Measurements from ENCODE around the gene ARRDC5. TPM values are rescaled to one million over a fixed set of nuclear protein-coding genes. Genes with fewer than 3 reads are reported as not detected.
"Not testable (repeated sequence)": the region's sequence is repeated elsewhere in the genome, so short reads cannot be mapped to it uniquely, and the experiment has no call there.

The ARRDC5 gene
- total RNA-seq, 1 donor: 4.3 TPM

GRCh38 chr19:4896372-4896771 is 6.3 kb downstream of the ARRDC5 start:
- H3K4me1 ChIP-seq (ENCODE audit: insufficient read depth, low read length): peaks cover 40% of the 10 kb centered on the region
- no peak overlapping the region for H3K4me3 ChIP-seq (ENCODE audit: low read length)
- no peaks in the 10 kb centered on the region for H3K27me3 ChIP-seq (ENCODE audit: insufficient read depth, low read length)
- no peaks in the 10 kb centered on the region for H3K9me3 ChIP-seq (ENCODE audit: low read depth, low read length)

- H3K4me3 ChIP-seq (ENCODE audit: low read length); H3K9me3 ChIP-seq (ENCODE audit: low read depth, low read length); H3K27me3 ChIP-seq (ENCODE audit: insufficient read depth, low read length): not testable (repeated sequence)
- H3K4me1 ChIP-seq (ENCODE audit: insufficient read depth, low read length): peaks cover 30% of the 10 kb centered on the region
These were observed 9.7 kb downstream of the ARRDC5 start for GRCh38 chr19:4892962-4893361.

DNA sequence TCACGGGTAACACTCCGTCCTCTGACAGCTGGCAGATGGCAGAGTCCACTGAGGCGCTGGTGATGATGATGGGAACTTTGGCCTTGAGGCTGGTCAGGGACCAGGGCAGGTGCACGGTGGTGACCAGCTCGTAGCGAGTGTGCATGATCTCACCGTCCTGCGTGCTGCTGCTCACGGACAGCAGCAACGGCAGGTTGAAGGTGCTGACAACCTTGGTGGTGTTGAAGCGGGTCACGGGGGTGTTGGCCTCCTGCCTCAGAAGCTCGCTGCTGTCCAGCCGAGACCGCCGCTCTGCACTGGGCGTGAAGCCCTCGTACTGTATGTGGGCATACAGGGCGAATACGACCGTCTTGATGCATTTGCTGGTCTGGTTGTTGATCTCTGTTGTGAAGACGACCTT is 11.6 kb downstream of the ARRDC5 start:
- H3K4me1 ChIP-seq (ENCODE audit: insufficient read depth, low read length): peaks cover 16% of the 10 kb centered on the region
- no peak overlapping the region for H3K4me3 ChIP-seq (ENCODE audit: low read length)
- no peaks in the 10 kb centered on the region for H3K9me3 ChIP-seq (ENCODE audit: low read depth, low read length)
- no peaks in the 10 kb centered on the region for H3K27me3 ChIP-seq (ENCODE audit: insufficient read depth, low read length)

DNA sequence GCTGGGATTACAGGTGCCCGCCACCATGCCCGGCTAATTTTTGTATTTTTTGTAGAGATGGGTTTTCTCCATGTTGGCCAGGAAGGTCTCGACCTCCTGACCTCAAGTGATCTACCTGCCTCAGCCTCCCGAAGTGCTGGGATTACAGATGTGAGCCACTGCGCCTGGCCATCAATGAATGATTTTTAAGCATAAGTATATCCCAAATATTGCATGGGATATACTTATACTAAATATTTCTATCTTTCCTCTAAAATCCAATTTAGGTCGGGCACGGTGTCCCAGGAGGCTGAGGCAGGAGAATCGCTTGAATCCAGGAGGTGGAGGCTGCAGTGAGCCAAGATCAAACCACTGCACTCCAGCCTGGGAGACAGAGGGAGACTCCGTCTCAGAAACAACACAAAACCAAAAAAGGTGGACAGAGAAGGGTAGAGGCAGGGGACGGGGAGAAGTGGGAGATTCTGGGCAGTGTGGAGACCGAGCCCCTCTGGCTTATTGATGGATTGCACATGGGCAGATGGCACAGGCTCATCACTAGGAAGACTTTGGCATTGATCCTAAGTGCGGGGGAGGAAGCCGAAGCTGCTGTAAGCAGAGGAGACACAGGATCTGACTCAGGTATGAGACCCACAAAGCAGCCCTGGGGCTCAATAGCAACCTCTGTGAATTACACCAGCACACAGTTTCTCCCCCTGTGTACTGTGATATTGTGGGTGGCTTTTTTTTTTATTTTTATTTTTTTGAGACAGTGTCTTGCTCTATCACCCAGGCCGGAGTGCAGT is 13.5 kb downstream of the ARRDC5 start:
- no peaks in the 10 kb centered on the region for H3K9me3 ChIP-seq (ENCODE audit: low read depth, low read length)
- no peak overlapping the region for H3K4me3 ChIP-seq (ENCODE audit: low read length)
- no peaks in the 10 kb centered on the region for H3K27me3 ChIP-seq (ENCODE audit: insufficient read depth, low read length)
- H3K4me1 ChIP-seq (ENCODE audit: insufficient read depth, low read length): no peaks in the 10 kb centered on the region

- not testable (repeated sequence) for H3K4me3 ChIP-seq (ENCODE audit: low read length); H3K27me3 ChIP-seq (ENCODE audit: insufficient read depth, low read length); H3K4me1 ChIP-seq (ENCODE audit: insufficient read depth, low read length); H3K9me3 ChIP-seq (ENCODE audit: low read depth, low read length)
These were observed 14.9 kb downstream of the ARRDC5 start for GRCh38 chr19:4887803-4888202.

DNA sequence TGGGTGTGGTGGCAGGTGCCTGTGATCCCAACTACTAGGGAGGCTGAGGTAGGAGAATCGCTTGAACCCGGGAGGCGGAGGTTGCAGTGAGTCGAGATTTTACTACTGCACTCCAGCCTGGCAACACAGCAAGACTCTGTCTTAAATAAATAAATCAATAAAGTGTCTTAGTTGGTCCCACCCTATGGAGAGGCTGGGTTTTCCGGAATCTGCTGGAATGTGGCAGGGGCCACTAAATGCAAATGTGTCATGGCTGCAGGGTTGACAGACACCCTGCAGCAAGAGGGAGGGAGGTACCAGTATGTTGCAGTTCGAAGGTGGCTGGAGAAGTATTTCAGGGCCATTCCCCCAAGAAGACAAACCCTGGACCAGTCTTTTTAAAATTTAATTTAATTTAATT is 17.7 kb downstream of the ARRDC5 start:
- H3K9me3 ChIP-seq (ENCODE audit: low read depth, low read length); H3K4me3 ChIP-seq (ENCODE audit: low read length); H3K4me1 ChIP-seq (ENCODE audit: insufficient read depth, low read length); H3K27me3 ChIP-seq (ENCODE audit: insufficient read depth, low read length): not testable (repeated sequence)

DNA sequence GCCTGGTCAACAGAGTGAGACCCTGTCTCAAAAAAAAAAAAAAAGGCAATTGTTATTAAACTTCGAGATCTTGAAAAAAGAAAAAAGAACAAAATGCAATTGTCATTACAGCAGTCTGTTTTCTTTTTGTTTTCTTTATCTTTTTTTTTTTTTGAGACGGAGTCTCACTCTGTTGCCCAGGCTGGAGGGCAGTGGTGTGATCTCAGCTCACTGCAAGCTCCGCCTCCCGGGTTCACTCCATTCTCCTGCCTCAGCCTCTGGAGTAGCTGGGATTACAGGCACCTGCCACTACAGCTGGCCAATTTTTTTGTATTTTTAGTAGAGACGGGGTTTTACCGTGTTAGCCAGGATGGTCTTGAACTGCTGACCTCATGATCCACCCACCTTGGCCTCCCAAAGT is 19.8 kb downstream of the ARRDC5 start:
- not testable (repeated sequence) for H3K27me3 ChIP-seq (ENCODE audit: insufficient read depth, low read length); H3K9me3 ChIP-seq (ENCODE audit: low read depth, low read length); H3K4me3 ChIP-seq (ENCODE audit: low read length)
- H3K4me1 ChIP-seq (ENCODE audit: insufficient read depth, low read length): peaks cover 17% of the 10 kb centered on the region

DNA sequence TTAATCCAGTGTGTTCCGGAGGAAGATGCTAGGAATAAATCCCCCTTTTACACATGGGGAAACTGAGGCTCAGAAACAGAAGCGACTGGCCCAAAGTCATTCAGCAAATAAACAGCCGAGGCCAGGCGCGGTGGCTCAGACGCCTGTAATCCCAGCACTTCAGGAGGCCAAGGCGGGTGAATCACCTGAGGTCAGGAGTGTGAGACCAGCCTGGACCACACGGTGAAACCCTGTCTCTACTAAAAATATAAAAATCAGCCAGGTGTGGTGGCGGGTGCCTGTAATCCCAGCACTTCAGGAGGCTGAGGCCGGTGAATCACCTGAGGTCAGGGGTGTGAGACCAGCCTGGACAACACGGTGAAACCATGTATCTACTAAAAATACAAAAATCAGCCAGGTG is 23.7 kb downstream of the ARRDC5 start:
- Histone ChIP-seq H3K27me3 (ENCODE audit: insufficient read depth, low read length) (no peaks in the 10 kb centered on the region), H3K9me3 (ENCODE audit: low read depth, low read length) (no peaks in the 10 kb centered on the region), H3K4me3 (ENCODE audit: low read length) (no peak overlapping the region), H3K4me1 (ENCODE audit: insufficient read depth, low read length) (peaks cover 20% of the 10 kb centered on the region)

DNA sequence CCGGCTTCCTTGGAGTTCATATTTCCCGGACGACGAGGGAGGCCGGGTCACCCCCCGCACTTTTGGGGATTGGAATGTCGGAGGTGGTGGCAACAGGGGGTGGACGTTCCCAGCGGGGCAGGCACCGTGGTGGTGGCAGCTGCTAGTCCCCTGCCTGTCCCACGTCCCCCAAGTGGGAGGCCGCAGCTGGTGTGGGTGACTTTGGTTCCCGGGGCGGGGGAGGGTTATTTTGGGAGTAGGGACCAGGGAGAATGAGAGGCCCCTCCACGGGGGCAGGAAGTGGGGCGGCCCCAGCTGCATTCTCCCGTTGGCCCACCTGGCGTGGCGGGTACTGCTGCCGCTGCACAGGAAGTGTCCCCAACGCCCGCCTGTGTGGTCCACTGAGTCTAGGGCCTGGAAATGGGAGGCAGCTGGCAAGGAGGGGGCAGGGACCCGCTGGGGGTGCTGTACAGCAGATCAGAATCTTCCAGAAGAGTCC is 24.2 kb downstream of the ARRDC5 start:
- H3K4me1 ChIP-seq (ENCODE audit: insufficient read depth, low read length): peaks cover 20% of the 10 kb centered on the region
- H3K27me3 ChIP-seq (ENCODE audit: insufficient read depth, low read length): no peaks in the 10 kb centered on the region
- no peaks in the 10 kb centered on the region for H3K9me3 ChIP-seq (ENCODE audit: low read depth, low read length)
- no peak overlapping the region for H3K4me3 ChIP-seq (ENCODE audit: low read length)

- peaks cover 20% of the 10 kb centered on the region for H3K4me1 ChIP-seq (ENCODE audit: insufficient read depth, low read length)
- no peak overlapping the region for H3K4me3 ChIP-seq (ENCODE audit: low read length)
- no peaks in the 10 kb centered on the region for H3K9me3 ChIP-seq (ENCODE audit: low read depth, low read length)
- H3K27me3 ChIP-seq (ENCODE audit: insufficient read depth, low read length): no peaks in the 10 kb centered on the region
These were observed 24.8 kb downstream of the ARRDC5 start for GRCh38 chr19:4877753-4878490.

DNA sequence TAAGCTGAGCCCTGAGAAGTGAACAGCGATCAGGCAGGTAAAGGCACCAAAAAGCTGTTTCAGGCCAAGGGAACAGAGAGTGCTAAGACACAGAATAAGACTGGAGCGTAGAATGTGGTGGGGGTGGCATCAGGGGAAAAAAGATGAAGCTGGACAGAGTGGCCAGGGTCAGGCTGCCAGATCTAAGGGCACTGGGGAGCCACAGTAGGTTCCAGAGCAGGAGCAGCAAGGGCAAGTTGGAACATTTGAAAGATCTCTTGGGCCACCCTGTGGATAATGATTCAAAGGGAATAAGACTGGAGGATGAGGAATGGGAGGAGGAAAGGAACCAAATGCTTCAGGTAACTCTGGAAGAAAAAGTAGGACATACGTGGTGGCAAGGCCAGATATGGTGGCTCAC is 28.8 kb downstream of the ARRDC5 start:
- Histone ChIP-seq H3K27me3 (ENCODE audit: insufficient read depth, low read length) (no peaks in the 10 kb centered on the region), H3K4me3 (ENCODE audit: low read length) (no peak overlapping the region), H3K4me1 (ENCODE audit: insufficient read depth, low read length) (peaks cover 37% of the 10 kb centered on the region), H3K9me3 (ENCODE audit: low read depth, low read length) (no peaks in the 10 kb centered on the region)

- Histone ChIP-seq H3K4me1 (ENCODE audit: insufficient read depth, low read length) (peaks cover 39% of the 10 kb centered on the region), H3K9me3 (ENCODE audit: low read depth, low read length) (no peaks in the 10 kb centered on the region), H3K27me3 (ENCODE audit: insufficient read depth, low read length) (no peaks in the 10 kb centered on the region), H3K4me3 (ENCODE audit: low read length) (no peak overlapping the region)
These were observed 31.0 kb downstream of the ARRDC5 start for GRCh38 chr19:4871711-4872110.

GRCh38 chr19:4870025-4870700 is 32.5 kb downstream of the ARRDC5 start:
- no peak overlapping the region for H3K4me3 ChIP-seq (ENCODE audit: low read length)
- no peaks in the 10 kb centered on the region for H3K27me3 ChIP-seq (ENCODE audit: insufficient read depth, low read length)
- H3K4me1 ChIP-seq (ENCODE audit: insufficient read depth, low read length): peaks cover 47% of the 10 kb centered on the region
- no peaks in the 10 kb centered on the region for H3K9me3 ChIP-seq (ENCODE audit: low read depth, low read length)

DNA sequence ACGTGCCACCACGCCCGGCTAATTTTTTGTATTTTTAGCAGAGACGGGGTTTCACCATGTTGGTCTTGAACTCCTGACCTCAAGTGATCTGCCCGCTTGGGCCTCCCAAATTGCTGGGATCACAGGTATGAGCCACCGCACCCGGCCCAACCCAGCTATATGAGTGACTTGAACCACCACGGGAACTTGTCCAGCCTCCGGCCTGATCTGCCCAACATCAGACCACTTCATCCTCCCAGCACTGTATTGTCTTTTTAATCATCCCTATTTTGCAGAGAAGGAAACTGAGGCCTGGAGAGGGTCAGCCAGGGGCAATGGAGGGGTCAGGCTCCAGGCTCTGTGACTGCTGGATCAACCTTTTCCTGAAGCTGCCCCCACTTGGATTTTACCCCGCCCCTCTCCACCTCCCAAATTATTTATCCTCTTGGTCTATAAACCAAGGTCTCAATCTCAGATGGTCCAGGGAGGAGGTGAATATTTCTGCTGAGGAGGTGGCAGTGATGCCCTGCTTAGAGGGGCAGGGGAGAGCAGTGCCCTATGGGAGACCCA is 34.3 kb downstream of the ARRDC5 start:
- H3K9me3 ChIP-seq (ENCODE audit: low read depth, low read length): no peaks in the 10 kb centered on the region
- H3K4me1 ChIP-seq (ENCODE audit: insufficient read depth, low read length): peaks cover 47% of the 10 kb centered on the region
- no peak overlapping the region for H3K4me3 ChIP-seq (ENCODE audit: low read length)
- no peaks in the 10 kb centered on the region for H3K27me3 ChIP-seq (ENCODE audit: insufficient read depth, low read length)
